Measurements from ENCODE around the gene RBM19. TPM values are rescaled to one million over a fixed set of nuclear protein-coding genes. Genes with fewer than 3 reads are reported as not detected.

RBM19 gene
- total RNA-seq, 1 experiment from 2014 or later: 19.9 TPM

GRCh38 chr12:113896841-113897240, 69.3 kb downstream of the RBM19 start:
- no peak overlapping the region for H3K4me2 ChIP-seq (ENCODE audit: low read depth, low read length, poor library complexity, severe bottlenecking)
- H3K9me2 ChIP-seq (replicated peaks; ENCODE audit: insufficient read depth, low read length): no peaks in the 10 kb centered on the region
- H3K9ac ChIP-seq (ENCODE audit: low read length): no peak overlapping the region
- H4K20me1 ChIP-seq (ENCODE audit: insufficient read depth, low read depth, low read length): no peaks in the 10 kb centered on the region
- no peaks in the 10 kb centered on the region for H3K9me3 ChIP-seq (ENCODE audit: low read length)
- no peaks in the 10 kb centered on the region for H3K36me3 ChIP-seq (ENCODE audit: insufficient read depth, low read length)
- no peak overlapping the region for H3K27ac ChIP-seq (ENCODE audit: low read length)
- H2AFZ ChIP-seq (ENCODE audit: low read length): no peak overlapping the region
- DNase-seq: no peak
- no peaks in the 10 kb centered on the region for H3K4me1 ChIP-seq (ENCODE audit: low read length)
- no peak overlapping the region for H3K4me3 ChIP-seq (ENCODE audit: low read length)
- H3K79me2 ChIP-seq (ENCODE audit: low read length): no peaks in the 10 kb centered on the region
- no peaks in the 10 kb centered on the region for H3K27me3 ChIP-seq (ENCODE audit: low read length)

- H3K9ac ChIP-seq (ENCODE audit: low read length): no peak overlapping the region
- no peak overlapping the region for H2AFZ ChIP-seq (ENCODE audit: low read length)
- H3K4me2 ChIP-seq (ENCODE audit: low read depth, low read length, poor library complexity, severe bottlenecking): no peak overlapping the region
- no peaks in the 10 kb centered on the region for H3K9me2 ChIP-seq (replicated peaks; ENCODE audit: insufficient read depth, low read length)
- no peaks in the 10 kb centered on the region for H3K79me2 ChIP-seq (ENCODE audit: low read length)
- no peak overlapping the region for H3K27ac ChIP-seq (ENCODE audit: low read length)
- H4K20me1 ChIP-seq (ENCODE audit: insufficient read depth, low read depth, low read length): no peaks in the 10 kb centered on the region
- no peaks in the 10 kb centered on the region for H3K4me1 ChIP-seq (ENCODE audit: low read length)
- H3K27me3 ChIP-seq (ENCODE audit: low read length): no peaks in the 10 kb centered on the region
- H3K9me3 ChIP-seq (ENCODE audit: low read length): no peaks in the 10 kb centered on the region
- no peaks in the 10 kb centered on the region for H3K36me3 ChIP-seq (ENCODE audit: insufficient read depth, low read length)
- H3K4me3 ChIP-seq (ENCODE audit: low read length): no peak overlapping the region
- no peak for DNase-seq
These were observed 69.9 kb downstream of the RBM19 start for GRCh38 chr12:113896194-113896593.

- no peaks in the 10 kb centered on the region for H3K4me1 ChIP-seq (ENCODE audit: low read length)
- no peak overlapping the region for H2AFZ ChIP-seq (ENCODE audit: low read length)
- DNase-seq: no peak
- H3K27me3 ChIP-seq (ENCODE audit: low read length): no peaks in the 10 kb centered on the region
- no peaks in the 10 kb centered on the region for H3K79me2 ChIP-seq (ENCODE audit: low read length)
- no peak overlapping the region for H3K4me2 ChIP-seq (ENCODE audit: low read depth, low read length, poor library complexity, severe bottlenecking)
- no peaks in the 10 kb centered on the region for H3K9me3 ChIP-seq (ENCODE audit: low read length)
- H3K36me3 ChIP-seq (ENCODE audit: insufficient read depth, low read length): no peaks in the 10 kb centered on the region
- H3K4me3 ChIP-seq (ENCODE audit: low read length): no peak overlapping the region
- H3K9ac ChIP-seq (ENCODE audit: low read length): no peak overlapping the region
- no peaks in the 10 kb centered on the region for H4K20me1 ChIP-seq (ENCODE audit: insufficient read depth, low read depth, low read length)
- H3K9me2 ChIP-seq (replicated peaks; ENCODE audit: insufficient read depth, low read length): no peaks in the 10 kb centered on the region
- H3K27ac ChIP-seq (ENCODE audit: low read length): no peak overlapping the region
These were observed 70.9 kb downstream of the RBM19 start for GRCh38 chr12:113895176-113895575.

- no peak overlapping the region for H3K9ac ChIP-seq (ENCODE audit: low read length)
- H3K27me3 ChIP-seq (ENCODE audit: low read length): no peaks in the 10 kb centered on the region
- H3K4me2 ChIP-seq (ENCODE audit: low read depth, low read length, poor library complexity, severe bottlenecking): no peak overlapping the region
- H3K9me3 ChIP-seq (ENCODE audit: low read length): no peaks in the 10 kb centered on the region
- H2AFZ ChIP-seq (ENCODE audit: low read length): no peak overlapping the region
- H3K4me3 ChIP-seq (ENCODE audit: low read length): no peak overlapping the region
- H3K36me3 ChIP-seq (ENCODE audit: insufficient read depth, low read length): no peaks in the 10 kb centered on the region
- DNase-seq: no peak
- no peaks in the 10 kb centered on the region for H4K20me1 ChIP-seq (ENCODE audit: insufficient read depth, low read depth, low read length)
- H3K4me1 ChIP-seq (ENCODE audit: low read length): no peaks in the 10 kb centered on the region
- H3K79me2 ChIP-seq (ENCODE audit: low read length): no peaks in the 10 kb centered on the region
- no peak overlapping the region for H3K27ac ChIP-seq (ENCODE audit: low read length)
- no peaks in the 10 kb centered on the region for H3K9me2 ChIP-seq (replicated peaks; ENCODE audit: insufficient read depth, low read length)
These were observed 71.4 kb downstream of the RBM19 start for GRCh38 chr12:113894697-113895096.

- Histone ChIP-seq H3K9ac (ENCODE audit: low read length) (no peak overlapping the region), H4K20me1 (ENCODE audit: insufficient read depth, low read depth, low read length) (no peaks in the 10 kb centered on the region), H3K79me2 (ENCODE audit: low read length) (no peaks in the 10 kb centered on the region), H3K27me3 (ENCODE audit: low read length) (no peaks in the 10 kb centered on the region), H3K27ac (ENCODE audit: low read length) (no peak overlapping the region), H3K9me2 (replicated peaks; ENCODE audit: insufficient read depth, low read length) (no peaks in the 10 kb centered on the region), H2AFZ (ENCODE audit: low read length) (no peak overlapping the region), H3K4me3 (ENCODE audit: low read length) (no peak overlapping the region), H3K4me2 (ENCODE audit: low read depth, low read length, poor library complexity, severe bottlenecking) (no peak overlapping the region), H3K4me1 (ENCODE audit: low read length) (no peaks in the 10 kb centered on the region), H3K36me3 (ENCODE audit: insufficient read depth, low read length) (no peaks in the 10 kb centered on the region), H3K9me3 (ENCODE audit: low read length) (no peaks in the 10 kb centered on the region)
- no peak for DNase-seq
These were observed 72.9 kb downstream of the RBM19 start for GRCh38 chr12:113893221-113893620.

GRCh38 chr12:113892556-113892955, 73.6 kb downstream of the RBM19 start:
- no peaks in the 10 kb centered on the region for H3K4me1 ChIP-seq (ENCODE audit: low read length)
- H2AFZ ChIP-seq (ENCODE audit: low read length): no peak overlapping the region
- H3K36me3 ChIP-seq (ENCODE audit: insufficient read depth, low read length): no peaks in the 10 kb centered on the region
- no peak overlapping the region for H3K9ac ChIP-seq (ENCODE audit: low read length)
- H3K4me2 ChIP-seq (ENCODE audit: low read depth, low read length, poor library complexity, severe bottlenecking): no peak overlapping the region
- no peak overlapping the region for H3K4me3 ChIP-seq (ENCODE audit: low read length)
- no peaks in the 10 kb centered on the region for H3K79me2 ChIP-seq (ENCODE audit: low read length)
- no peaks in the 10 kb centered on the region for H3K27me3 ChIP-seq (ENCODE audit: low read length)
- no peak overlapping the region for H3K27ac ChIP-seq (ENCODE audit: low read length)
- H4K20me1 ChIP-seq (ENCODE audit: insufficient read depth, low read depth, low read length): no peaks in the 10 kb centered on the region
- no peak for DNase-seq
- no peaks in the 10 kb centered on the region for H3K9me2 ChIP-seq (replicated peaks; ENCODE audit: insufficient read depth, low read length)
- no peaks in the 10 kb centered on the region for H3K9me3 ChIP-seq (ENCODE audit: low read length)

- Histone ChIP-seq H3K4me3 (ENCODE audit: low read length) (no peak overlapping the region), H3K27ac (ENCODE audit: low read length) (no peak overlapping the region), H3K27me3 (ENCODE audit: low read length) (no peaks in the 10 kb centered on the region), H3K9ac (ENCODE audit: low read length) (no peak overlapping the region), H4K20me1 (ENCODE audit: insufficient read depth, low read depth, low read length) (no peaks in the 10 kb centered on the region), H3K36me3 (ENCODE audit: insufficient read depth, low read length) (no peaks in the 10 kb centered on the region), H3K9me2 (replicated peaks; ENCODE audit: insufficient read depth, low read length) (no peaks in the 10 kb centered on the region), H2AFZ (ENCODE audit: low read length) (no peak overlapping the region), H3K4me1 (ENCODE audit: low read length) (no peaks in the 10 kb centered on the region), H3K4me2 (ENCODE audit: low read depth, low read length, poor library complexity, severe bottlenecking) (no peak overlapping the region), H3K9me3 (ENCODE audit: low read length) (no peaks in the 10 kb centered on the region), H3K79me2 (ENCODE audit: low read length) (no peaks in the 10 kb centered on the region)
- DNase-seq: no peak
These were observed 74.2 kb downstream of the RBM19 start for GRCh38 chr12:113891739-113892520.

- no peaks in the 10 kb centered on the region for H3K27me3 ChIP-seq (ENCODE audit: low read length)
- H3K9me2 ChIP-seq (replicated peaks; ENCODE audit: insufficient read depth, low read length): no peaks in the 10 kb centered on the region
- no peaks in the 10 kb centered on the region for H3K79me2 ChIP-seq (ENCODE audit: low read length)
- H3K4me1 ChIP-seq (ENCODE audit: low read length): no peaks in the 10 kb centered on the region
- H3K9ac ChIP-seq (ENCODE audit: low read length): no peak overlapping the region
- H4K20me1 ChIP-seq (ENCODE audit: insufficient read depth, low read depth, low read length): no peaks in the 10 kb centered on the region
- DNase-seq: no peak
- H3K36me3 ChIP-seq (ENCODE audit: insufficient read depth, low read length): no peaks in the 10 kb centered on the region
- no peak overlapping the region for H3K27ac ChIP-seq (ENCODE audit: low read length)
- no peak overlapping the region for H2AFZ ChIP-seq (ENCODE audit: low read length)
- no peak overlapping the region for H3K4me3 ChIP-seq (ENCODE audit: low read length)
- H3K4me2 ChIP-seq (ENCODE audit: low read depth, low read length, poor library complexity, severe bottlenecking): no peak overlapping the region
- H3K9me3 ChIP-seq (ENCODE audit: low read length): no peaks in the 10 kb centered on the region
These were observed 74.9 kb downstream of the RBM19 start for GRCh38 chr12:113891167-113891692.
